Measurements from ENCODE around the gene CCDC93.

- no peak for TF ChIP-seq JUN (IDR thresholded peaks at IDR 0.05)
- TF ChIP-seq CTCF (IDR thresholded peaks at IDR 0.05): peak; percentile 80
- no peak for TF ChIP-seq POLR2A (IDR thresholded peaks at IDR 0.05; ENCODE audit: low read length)
- no peak for TF ChIP-seq CHD2 (IDR thresholded peaks at IDR 0.05; ENCODE audit: low read length, partially characterized antibody)
- peak; percentile 80 to 83 for TF ChIP-seq RAD21 (conservative IDR thresholded peaks at IDR 0.05 in 1 of 2, IDR thresholded peaks at IDR 0.05 in 1 of 2)
- no peak for TF ChIP-seq HMGXB4 (CRISPR knock-in tag; IDR thresholded peaks at IDR 0.05; ENCODE audit: borderline replicate concordance)
- no peak for TF ChIP-seq REST (IDR thresholded peaks at IDR 0.05)
- no peak for TF ChIP-seq RFX5 (IDR thresholded peaks at IDR 0.05)
- no peak for TF ChIP-seq NFE2L2 (conservative IDR thresholded peaks at IDR 0.05; ENCODE audit: low read length)
- no peak for TF ChIP-seq CHD4 (IDR thresholded peaks at IDR 0.05; ENCODE audit: borderline replicate concordance)
- TF ChIP-seq SMC3 (IDR thresholded peaks at IDR 0.05): peak; percentile 71
Observed at GRCh38 chr2:118046634-118047210, 32.9 kb upstream of the CCDC93 start.
